Measurements from ENCODE around the gene TREM1.
"Not testable (repeated sequence)": the region's sequence is repeated elsewhere in the genome, so short reads cannot be mapped to it uniquely, and the experiment has no call there.

TREM1 gene

GRCh38 chr6:41257369-41258195 is 28.9 kb downstream of the TREM1 start:
- DNase-seq: no peak

- no peak for DNase-seq
Measured at GRCh38 chr6:41256383-41256782, 30.1 kb downstream of the TREM1 start.

- no peak for DNase-seq
Measured at GRCh38 chr6:41255638-41256246, 30.7 kb downstream of the TREM1 start.

- DNase-seq: no peak
Measured at GRCh38 chr6:41255110-41255509, 31.4 kb downstream of the TREM1 start.

- no peak for DNase-seq
Measured at GRCh38 chr6:41252401-41253169, 33.9 kb downstream of the TREM1 start.

- no peak for DNase-seq
Measured at GRCh38 chr6:41247882-41248705, 38.4 kb downstream of the TREM1 start.

- no peak for DNase-seq
Measured at GRCh38 chr6:41247288-41247865, 39.1 kb downstream of the TREM1 start.

- not testable (repeated sequence) for DNase-seq
Measured at GRCh38 chr6:41246529-41246928, 40.0 kb downstream of the TREM1 start.

- no peak for DNase-seq
Measured at GRCh38 chr6:41239467-41240159, 46.9 kb downstream of the TREM1 start.

- DNase-seq: no peak
Measured at GRCh38 chr6:41237128-41237527, 49.4 kb downstream of the TREM1 start.

GRCh38 chr6:41236276-41236675 is 50.2 kb downstream of the TREM1 start:
- no peak for DNase-seq

- no peak for DNase-seq
Measured at GRCh38 chr6:41232667-41233066, 53.8 kb downstream of the TREM1 start.

GRCh38 chr6:41231246-41231645 is 55.2 kb downstream of the TREM1 start:
- DNase-seq: no peak

- DNase-seq: no peak
Measured at GRCh38 chr6:41229721-41230120, 56.8 kb downstream of the TREM1 start.

- no peak for DNase-seq
Measured at GRCh38 chr6:41228616-41229015, 57.9 kb downstream of the TREM1 start.

- DNase-seq: no peak
Measured at GRCh38 chr6:41228096-41228495, 58.4 kb downstream of the TREM1 start, which contains the start of gene TREML4. Gene TREML4 (plus strand): TSS chr6:41228349. CDS start chr6:41228428, 79 bp downstream.

GRCh38 chr6:41226752-41227151 is 59.7 kb downstream of the TREM1 start:
- no peak for DNase-seq

GRCh38 chr6:41224800-41225199 is 61.7 kb downstream of the TREM1 start:
- DNase-seq: no peak

Data from T-helper 2 cell (primary cell).